ENCODE results near the gene HAPLN3.
"Not testable (repeated sequence)": the region's sequence is repeated elsewhere in the genome, so short reads cannot be mapped to it uniquely, and the experiment has no call there.

The HAPLN3 gene

GRCh38 chr15:88932875-88933330 lies 37.6 kb upstream of the HAPLN3 start:
- Histone ChIP-seq H3K4me3 (replicated peaks; ENCODE audit: low read depth, low read length) (no peak overlapping the region), H3K36me3 (ENCODE audit: control insufficient read depth, insufficient read depth, low read length) (no peaks in the 10 kb centered on the region), H3K27me3 (replicated peaks; ENCODE audit: control insufficient read depth, insufficient read depth, low read length) (peaks cover 2% of the 10 kb centered on the region; the same call in 1 of the 2 replicates)
- TF ChIP-seq CTCF (IDR thresholded peaks at IDR 0.05; ENCODE audit: insufficient read depth, low read length, poor library complexity, severe bottlenecking), result no peak
- DNase-seq (ENCODE audit: extremely low read depth, insufficient read length), result no peak

- no peak for TF ChIP-seq CTCF (IDR thresholded peaks at IDR 0.05; ENCODE audit: insufficient read depth, low read length, poor library complexity, severe bottlenecking)
- DNase-seq (ENCODE audit: extremely low read depth, insufficient read length), result no peak
- Histone ChIP-seq H3K4me3 (replicated peaks; ENCODE audit: low read depth, low read length) (no peak overlapping the region), H3K27me3 (replicated peaks; ENCODE audit: control insufficient read depth, insufficient read depth, low read length) (peaks cover 2% of the 10 kb centered on the region; the same call in 1 of the 2 replicates), H3K36me3 (ENCODE audit: control insufficient read depth, insufficient read depth, low read length) (no peaks in the 10 kb centered on the region)
These were observed 37.0 kb upstream of the HAPLN3 start for GRCh38 chr15:88932271-88932874.

- TF ChIP-seq CTCF (IDR thresholded peaks at IDR 0.05; ENCODE audit: insufficient read depth, low read length, poor library complexity, severe bottlenecking), result no peak
- no peak for DNase-seq (ENCODE audit: extremely low read depth, insufficient read length)
- Histone ChIP-seq H3K27me3 (replicated peaks; ENCODE audit: control insufficient read depth, insufficient read depth, low read length) (peaks cover 2% of the 10 kb centered on the region; the same call in 1 of the 2 replicates), H3K4me3 (replicated peaks; ENCODE audit: low read depth, low read length) (no peak overlapping the region), H3K36me3 (ENCODE audit: control insufficient read depth, insufficient read depth, low read length) (no peaks in the 10 kb centered on the region)
These were observed 35.2 kb upstream of the HAPLN3 start for GRCh38 chr15:88930579-88930978.

GRCh38 chr15:88929358-88930098 lies 34.2 kb upstream of the HAPLN3 start:
- not testable (repeated sequence) for H3K4me3 ChIP-seq (replicated peaks; ENCODE audit: low read depth, low read length); H3K36me3 ChIP-seq (ENCODE audit: control insufficient read depth, insufficient read depth, low read length); H3K27me3 ChIP-seq (replicated peaks; ENCODE audit: control insufficient read depth, insufficient read depth, low read length); DNase-seq (ENCODE audit: extremely low read depth, insufficient read length)

GRCh38 chr15:88928192-88928591 lies 32.8 kb upstream of the HAPLN3 start:
- H3K4me3 ChIP-seq (replicated peaks; ENCODE audit: low read depth, low read length); H3K27me3 ChIP-seq (replicated peaks; ENCODE audit: control insufficient read depth, insufficient read depth, low read length); DNase-seq (ENCODE audit: extremely low read depth, insufficient read length): not testable (repeated sequence)

GRCh38 chr15:88925648-88926047 lies 30.3 kb upstream of the HAPLN3 start:
- not testable (repeated sequence) for DNase-seq (ENCODE audit: extremely low read depth, insufficient read length); H3K27me3 ChIP-seq (replicated peaks; ENCODE audit: control insufficient read depth, insufficient read depth, low read length); H3K4me3 ChIP-seq (replicated peaks; ENCODE audit: low read depth, low read length); H3K36me3 ChIP-seq (ENCODE audit: control insufficient read depth, insufficient read depth, low read length)

More at GRCh38 chr15:88928192-88928591, 32.8 kb upstream of the HAPLN3 start:
- not testable (repeated sequence) for H3K36me3 ChIP-seq (ENCODE audit: control insufficient read depth, insufficient read depth, low read length)

GRCh38 chr15:88920892-88921435 lies 25.6 kb upstream of the HAPLN3 start:
- not testable (repeated sequence) for H3K4me3 ChIP-seq (replicated peaks; ENCODE audit: low read depth, low read length); H3K36me3 ChIP-seq (ENCODE audit: control insufficient read depth, insufficient read depth, low read length); DNase-seq (ENCODE audit: extremely low read depth, insufficient read length); H3K27me3 ChIP-seq (replicated peaks; ENCODE audit: control insufficient read depth, insufficient read depth, low read length)

All from GM06990 (cell line).